ENCODE results near the gene ZDHHC12. TPM values are rescaled to one million over a fixed set of nuclear protein-coding genes. Genes with fewer than 3 reads are reported as not detected.

Gene ZDHHC12
- total and polyA plus RNA-seq, 10 of the 15 experiments (the other 5 are each of a cell fraction or from before 2014, with no cell fraction given): 0.95 to 146 (median 49.9) TPM

DNA sequence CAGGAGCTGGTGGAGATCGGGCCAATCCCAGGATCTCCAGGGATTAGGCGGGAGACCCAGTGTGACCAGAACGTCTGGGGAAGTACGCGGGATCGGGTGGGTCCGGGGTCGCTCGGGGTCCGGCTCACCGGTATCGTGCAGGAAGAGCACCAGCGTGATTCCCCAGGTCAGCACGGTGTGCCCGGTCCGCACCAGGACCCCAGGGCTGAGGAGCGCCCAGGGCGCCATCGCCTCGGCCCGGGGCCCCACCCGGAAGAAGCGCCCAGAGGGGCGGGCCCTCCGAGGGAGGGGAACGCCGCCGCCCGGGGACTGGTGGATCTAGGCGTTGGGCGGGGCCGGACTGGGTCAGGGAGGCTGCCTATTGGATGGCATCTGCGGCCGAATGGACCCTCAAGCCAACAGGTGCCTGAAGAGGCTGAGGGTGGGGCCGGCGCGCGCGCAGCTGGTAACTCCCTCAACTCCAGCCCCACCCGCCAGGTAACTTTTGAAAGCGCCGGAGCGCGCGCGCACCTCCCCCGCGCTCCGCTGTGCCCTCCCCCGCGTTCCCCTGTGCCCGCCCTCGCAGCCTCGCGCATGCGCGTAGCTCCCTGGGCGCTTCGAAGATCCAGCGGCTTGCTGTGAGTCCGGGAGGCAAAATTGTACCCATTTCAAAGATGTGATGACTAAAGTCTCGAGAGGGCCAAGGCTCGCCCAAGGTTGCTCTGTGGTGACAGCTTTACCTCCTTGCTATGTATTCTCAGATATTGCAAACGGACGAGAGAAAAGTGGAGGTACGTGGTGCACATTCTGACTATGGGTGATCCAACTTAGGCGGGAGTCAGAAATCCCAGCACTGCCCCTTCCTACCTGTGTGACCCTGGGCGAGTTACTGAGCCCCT lies at the start of gene ZDHHC12 (continued):
- TF ChIP-seq, protein P1, sequence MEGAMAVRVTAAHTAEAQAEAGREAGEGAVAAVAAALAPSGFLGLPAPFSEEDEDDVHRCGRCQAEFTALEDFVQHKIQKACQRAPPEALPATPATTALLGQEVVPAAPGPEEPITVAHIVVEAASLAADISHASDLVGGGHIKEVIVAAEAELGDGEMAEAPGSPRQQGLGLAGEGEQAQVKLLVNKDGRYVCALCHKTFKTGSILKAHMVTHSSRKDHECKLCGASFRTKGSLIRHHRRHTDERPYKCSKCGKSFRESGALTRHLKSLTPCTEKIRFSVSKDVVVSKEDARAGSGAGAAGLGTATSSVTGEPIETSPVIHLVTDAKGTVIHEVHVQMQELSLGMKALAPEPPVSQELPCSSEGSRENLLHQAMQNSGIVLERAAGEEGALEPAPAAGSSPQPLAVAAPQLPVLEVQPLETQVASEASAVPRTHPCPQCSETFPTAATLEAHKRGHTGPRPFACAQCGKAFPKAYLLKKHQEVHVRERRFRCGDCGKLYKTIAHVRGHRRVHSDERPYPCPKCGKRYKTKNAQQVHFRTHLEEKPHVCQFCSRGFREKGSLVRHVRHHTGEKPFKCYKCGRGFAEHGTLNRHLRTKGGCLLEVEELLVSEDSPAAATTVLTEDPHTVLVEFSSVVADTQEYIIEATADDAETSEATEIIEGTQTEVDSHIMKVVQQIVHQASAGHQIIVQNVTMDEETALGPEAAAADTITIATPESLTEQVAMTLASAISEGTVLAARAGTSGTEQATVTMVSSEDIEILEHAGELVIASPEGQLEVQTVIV (IDR thresholded peaks at IDR 0.05; ENCODE audit: borderline replicate concordance, partially characterized antibody): peak; percentile 65
- TF ChIP-seq KLF5 (IDR thresholded peaks at IDR 0.05; ENCODE audit: partially characterized antibody): peak; percentile 44
- TF ChIP-seq, protein P2, sequence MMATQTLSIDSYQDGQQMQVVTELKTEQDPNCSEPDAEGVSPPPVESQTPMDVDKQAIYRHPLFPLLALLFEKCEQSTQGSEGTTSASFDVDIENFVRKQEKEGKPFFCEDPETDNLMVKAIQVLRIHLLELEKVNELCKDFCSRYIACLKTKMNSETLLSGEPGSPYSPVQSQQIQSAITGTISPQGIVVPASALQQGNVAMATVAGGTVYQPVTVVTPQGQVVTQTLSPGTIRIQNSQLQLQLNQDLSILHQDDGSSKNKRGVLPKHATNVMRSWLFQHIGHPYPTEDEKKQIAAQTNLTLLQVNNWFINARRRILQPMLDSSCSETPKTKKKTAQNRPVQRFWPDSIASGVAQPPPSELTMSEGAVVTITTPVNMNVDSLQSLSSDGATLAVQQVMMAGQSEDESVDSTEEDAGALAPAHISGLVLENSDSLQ (IDR thresholded peaks at IDR 0.05): peak; percentile 27; the same call in 1 of the 2 replicates
- no peak for TF ChIP-seq NFIC (IDR thresholded peaks at IDR 0.05; ENCODE audit: low read depth, low read length)
- no peak for TF ChIP-seq SIX5 (IDR thresholded peaks at IDR 0.05; ENCODE audit: low read depth, low read length, severe bottlenecking)
- TF ChIP-seq CREB1 (IDR thresholded peaks at IDR 0.05; ENCODE audit: low read depth): peak; percentile 53; the same call in 1 of the 2 replicates
- TF ChIP-seq ZZZ3 (IDR thresholded peaks at IDR 0.05; ENCODE audit: control insufficient read depth, insufficient read length, low read depth): no peak
- TF ChIP-seq E2F8 (IDR thresholded peaks at IDR 0.05; ENCODE audit: low read depth, partially characterized antibody): no peak
- no peak for TF ChIP-seq SRF (IDR thresholded peaks at IDR 0.05; ENCODE audit: low read depth in 2 of 2, low read length in 2 of 2)
- TF ChIP-seq CBX3 (IDR thresholded peaks at IDR 0.05; ENCODE audit: borderline replicate concordance, low read depth): no peak
- TF ChIP-seq ESRRA (IDR thresholded peaks at IDR 0.05; ENCODE audit: low read length): no peak
- TF ChIP-seq MYB (IDR thresholded peaks at IDR 0.05; ENCODE audit: borderline replicate concordance, low read depth, low read length): no peak
- TF ChIP-seq LARP7 (IDR thresholded peaks at IDR 0.05): peak; percentile 74
- TF ChIP-seq ZSCAN29 (IDR thresholded peaks at IDR 0.05): no peak
- no peak for TF ChIP-seq IRF4 (IDR thresholded peaks at IDR 0.05; ENCODE audit: low read depth, low read length)
- TF ChIP-seq BCLAF1 (IDR thresholded peaks at IDR 0.05): no peak
- peak; percentile 100 for TF ChIP-seq SMARCA5 (IDR thresholded peaks at IDR 0.05)
- no peak for TF ChIP-seq STAT3 (IDR thresholded peaks at IDR 0.05; ENCODE audit: low read depth, low read length)
- TF ChIP-seq RB1 (IDR thresholded peaks at IDR 0.05; ENCODE audit: borderline replicate concordance): 0 out of 2 replicates have a peak, but pooled peaks have one; percentile 18
- TF ChIP-seq BCL11A (IDR thresholded peaks at IDR 0.05; ENCODE audit: low read depth, low read length): no peak
- TF ChIP-seq ZNF384 (IDR thresholded peaks at IDR 0.05; ENCODE audit: borderline replicate concordance, low read depth, low read length): no peak
